Natural killer cell treated with Interleukin-12 subunit alpha and Interleukin-12 subunit beta and Interleukin-15 and Interleukin-18, amount 100 ng/mL, for 72 hours (primary cell): ENCODE measurements around the gene FOXK2. TPM values are rescaled to one million over a fixed set of nuclear protein-coding genes. Genes with fewer than 3 reads are reported as not detected.
"Not testable (repeated sequence)": the region's sequence is repeated elsewhere in the genome, so short reads cannot be mapped to it uniquely, and the experiment has no call there.

Source experiments
- ATAC-seq, 2 donors: fragments of 150-1000 bp; cut with Tn5 transposase in 1 of 2; sonication (Bioruptor Pico), chemical (Tn5 transposase) in 1 of 2; 2 replicates each; pipeline ENCODE4 v1.10.0; 2021
- DNase-seq: peaks from one replicate; pipeline ENCODE4 v3.0.0; 2022; ENCODE audit warnings: low spot score
- H3K27ac Mint-ChIP-seq, 2 donors: 1 replicate in 1 of 2; 2 replicates in 1 of 2; pipeline ENCODE4 v1.8.0; 2022; ENCODE audit warnings: mixed read lengths in 2 of 2, mild to moderate bottlenecking in 1 of 2, moderate library complexity in 1 of 2
- H3K27me3 Mint-ChIP-seq, 2 donors: 1 replicate in 1 of 2; 2 replicates in 1 of 2; pipeline ENCODE4 v1.8.0; 2022; ENCODE audit warnings: mixed read lengths in 2 of 2
- H3K36me3 Mint-ChIP-seq: one replicate; pipeline ENCODE4 v1.8.0; 2022; ENCODE audit warnings: mixed read lengths
- H3K4me1 Mint-ChIP-seq, 2 donors: 1 replicate in 1 of 2; 2 replicates in 1 of 2; pipeline ENCODE4 v1.8.0; 2022; ENCODE audit warnings: low read depth in 2 of 2, mixed read lengths in 2 of 2, mild to moderate bottlenecking in 1 of 2
- H3K4me3 Mint-ChIP-seq: one replicate; pipeline ENCODE4 v1.8.0; 2022; ENCODE audit warnings: mixed read lengths
- H3K9me3 Mint-ChIP-seq: 2 replicates; pipeline ENCODE4 v1.8.0; 2022; ENCODE audit warnings: mixed read lengths
- total RNA-seq, 2 donors: library from RNA; stranded (reverse); gene quantifications; one replicate each; pipeline ENCODE4 v1.2.3, GENCODE V29; 2022

The FOXK2 gene
- total RNA-seq, 2 donors from 2014 or later, result 60.9 to 108 TPM

DNA sequence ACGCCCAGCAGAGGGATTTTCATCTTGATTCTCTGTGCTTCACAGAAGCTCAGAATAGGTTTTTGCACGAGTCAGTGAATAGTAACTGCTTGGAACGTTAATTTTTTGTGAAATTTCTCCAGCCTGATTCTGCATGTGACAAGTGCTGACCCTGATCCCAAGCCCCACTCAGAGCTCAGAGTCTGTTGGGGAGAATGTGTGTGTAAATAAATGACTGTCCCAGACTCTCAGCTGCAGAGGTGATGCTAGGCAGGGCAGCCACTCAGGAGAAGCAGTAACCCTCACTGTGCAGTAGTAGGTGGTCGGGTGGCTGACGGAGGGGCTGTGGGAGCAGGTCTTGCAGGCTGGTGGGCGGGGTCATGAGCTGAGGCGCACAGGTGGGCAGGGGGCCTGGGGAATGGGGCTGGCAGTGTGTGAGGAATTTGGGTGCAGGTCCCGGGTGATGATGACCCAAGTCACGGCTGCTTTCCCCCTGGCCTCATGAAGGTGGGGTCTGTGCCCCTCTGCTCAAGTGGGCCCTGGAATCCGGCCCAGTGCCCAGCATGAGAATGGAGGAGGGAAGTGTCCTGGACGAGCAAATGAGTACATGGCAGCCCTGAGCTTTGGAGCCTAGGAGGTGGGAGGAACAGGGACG is 16.3 kb upstream of the FOXK2 start:
- Mint-ChIP-seq H3K4me3 (no peak overlapping the region), H3K9me3 (no peaks in the 10 kb centered on the region), H3K36me3 (no peaks in the 10 kb centered on the region), H3K4me1 (peaks cover 6 to 8% of the 10 kb centered on the region in 2 donors), H3K27me3 (no peaks in the 10 kb centered on the region), H3K27ac (no peak overlapping the region)
- no peak for ATAC-seq
- no peak for DNase-seq

DNA sequence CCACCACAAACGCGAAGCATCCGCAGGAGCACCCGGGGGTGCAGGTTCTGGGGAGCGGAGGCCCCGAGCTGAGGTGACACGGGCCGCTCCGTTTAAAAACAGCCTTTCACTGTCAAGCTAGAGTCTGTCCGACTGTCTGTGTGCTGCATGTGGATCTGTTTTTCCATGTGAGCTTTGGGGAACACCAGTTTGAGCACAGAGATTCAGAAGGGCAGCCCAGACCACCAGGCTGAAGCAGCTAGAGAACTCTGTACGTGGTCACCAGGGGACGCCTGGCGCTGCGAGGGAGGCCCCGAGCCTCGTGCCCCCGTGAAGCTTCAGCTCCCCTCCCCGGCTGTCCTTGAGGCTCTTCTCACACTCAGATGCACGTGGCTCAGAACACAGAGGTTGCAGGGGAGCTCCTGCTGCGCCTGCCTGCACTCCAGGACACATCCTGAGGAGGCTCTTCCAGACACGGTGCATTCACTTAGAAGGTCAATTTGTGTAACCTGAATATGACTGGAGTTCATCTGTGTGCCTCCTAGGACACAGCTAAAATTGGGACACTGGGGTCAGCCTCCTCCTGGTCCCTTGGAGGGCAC is 15.7 kb upstream of the FOXK2 start:
- Mint-ChIP-seq H3K4me1 (peaks cover 5 to 7% of the 10 kb centered on the region in 2 donors), H3K4me3 (no peak overlapping the region), H3K9me3 (no peaks in the 10 kb centered on the region), H3K36me3 (no peaks in the 10 kb centered on the region), H3K27me3 (no peaks in the 10 kb centered on the region), H3K27ac (no peak overlapping the region)
- DNase-seq (no peak), ATAC-seq (no peak)

- ATAC-seq (no peak), DNase-seq (no peak)
- Mint-ChIP-seq H3K36me3 (no peaks in the 10 kb centered on the region), H3K9me3 (no peaks in the 10 kb centered on the region), H3K27ac (no peak overlapping the region), H3K4me3 (no peak overlapping the region), H3K4me1 (no peaks in the 10 kb centered on the region), H3K27me3 (no peaks in the 10 kb centered on the region)
These were observed 14.2 kb upstream of the FOXK2 start for GRCh38 chr17:82505296-82505695.

GRCh38 chr17:82506402-82506801 is 13.1 kb upstream of the FOXK2 start:
- H3K4me1 Mint-ChIP-seq, H3K27me3 Mint-ChIP-seq, H3K4me3 Mint-ChIP-seq, DNase-seq, ATAC-seq, H3K36me3 Mint-ChIP-seq, H3K27ac Mint-ChIP-seq, H3K9me3 Mint-ChIP-seq: not testable (repeated sequence)

GRCh38 chr17:82507631-82508175 is 11.8 kb upstream of the FOXK2 start:
- Mint-ChIP-seq H3K27me3 (no peaks in the 10 kb centered on the region), H3K9me3 (no peaks in the 10 kb centered on the region), H3K4me1 (no peaks in the 10 kb centered on the region), H3K4me3 (no peak overlapping the region), H3K27ac (no peak overlapping the region), H3K36me3 (no peaks in the 10 kb centered on the region)
- no peak for DNase-seq
- ATAC-seq, result no peak

DNA sequence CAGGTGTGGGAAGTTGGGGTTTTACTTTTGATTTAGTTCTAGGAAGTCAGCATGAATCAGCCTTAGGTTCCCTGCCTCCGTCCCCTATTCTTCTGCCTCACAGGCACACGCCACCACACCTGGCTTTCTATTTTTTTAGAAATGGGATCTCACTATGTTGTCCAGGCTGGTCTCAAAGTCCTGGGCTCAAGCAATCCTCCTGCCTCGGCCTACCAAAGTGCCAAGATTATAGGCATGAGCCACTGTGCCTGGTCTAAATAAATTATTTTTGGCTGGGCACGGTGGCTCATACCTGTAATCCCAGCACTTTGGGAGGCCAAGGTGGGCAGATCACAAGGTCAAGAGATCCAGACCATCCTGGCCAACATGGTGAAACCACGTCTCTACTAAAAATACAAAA is 7.9 kb upstream of the FOXK2 start:
- H3K36me3 Mint-ChIP-seq, DNase-seq, H3K4me1 Mint-ChIP-seq, H3K27ac Mint-ChIP-seq, ATAC-seq, H3K27me3 Mint-ChIP-seq, H3K4me3 Mint-ChIP-seq, H3K9me3 Mint-ChIP-seq: not testable (repeated sequence)

DNA sequence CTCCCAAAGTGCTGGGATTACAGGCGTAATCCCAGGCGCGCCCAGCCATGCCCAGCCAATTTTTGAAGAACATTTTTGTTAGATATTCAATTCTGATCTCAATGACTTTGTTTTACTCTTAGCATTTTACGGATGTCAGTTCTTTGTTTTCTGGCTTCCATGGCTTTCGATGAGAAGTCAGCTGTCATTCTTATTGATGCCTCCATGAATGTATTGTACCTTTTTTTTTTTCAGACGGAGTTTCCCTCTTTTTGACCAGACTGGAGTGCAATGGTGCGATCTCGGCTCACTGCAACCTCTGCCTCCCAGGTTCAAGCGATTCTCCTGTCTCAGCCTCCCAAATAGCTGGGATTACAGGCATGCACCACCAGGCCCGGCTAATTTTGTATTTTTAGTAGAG is 5.7 kb upstream of the FOXK2 start:
- DNase-seq, H3K4me1 Mint-ChIP-seq, H3K36me3 Mint-ChIP-seq, H3K4me3 Mint-ChIP-seq, H3K9me3 Mint-ChIP-seq, H3K27ac Mint-ChIP-seq, H3K27me3 Mint-ChIP-seq, ATAC-seq: not testable (repeated sequence)

DNA sequence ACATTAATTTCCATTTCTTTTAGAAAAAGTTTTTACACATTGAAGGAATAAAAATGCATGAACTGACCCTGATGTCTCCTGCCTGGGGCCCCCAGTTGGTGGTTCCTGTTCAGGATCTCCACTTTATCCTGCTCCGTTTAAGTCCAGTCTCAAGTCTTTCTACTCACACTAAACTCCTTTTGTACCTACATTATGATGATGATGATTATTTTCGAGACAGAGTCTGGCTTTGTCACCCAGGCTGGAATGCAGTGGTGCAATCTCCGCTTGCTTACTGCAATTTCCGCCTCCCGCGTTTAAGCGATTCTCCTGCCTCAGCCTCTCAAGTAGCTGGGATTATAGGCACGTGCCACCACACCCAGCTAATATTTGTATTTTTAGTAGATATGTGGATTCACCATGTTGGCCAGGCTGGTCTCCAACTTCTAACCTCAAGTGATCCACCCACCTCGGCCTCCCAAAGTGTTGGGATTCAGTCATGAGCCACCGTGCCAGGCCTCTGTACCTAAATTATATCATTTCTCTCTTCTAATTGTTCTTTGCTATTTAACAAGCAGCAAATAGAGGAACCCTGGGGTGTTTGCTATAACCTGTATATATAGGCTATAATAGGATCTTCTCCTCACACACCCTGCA is 2.2 kb upstream of the FOXK2 start:
- Mint-ChIP-seq H3K36me3 (peaks cover 7% of the 10 kb centered on the region), H3K27ac (no peak overlapping the region), H3K4me3 (no peak overlapping the region), H3K9me3 (no peaks in the 10 kb centered on the region), H3K27me3 (no peaks in the 10 kb centered on the region), H3K4me1 (peaks cover 9 to 10% of the 10 kb centered on the region in 2 donors)
- ATAC-seq, result no peak
- no peak for DNase-seq

- Mint-ChIP-seq H3K9me3 (no peaks in the 10 kb centered on the region), H3K36me3 (peaks cover 7% of the 10 kb centered on the region), H3K4me3 (peak overlapping the region; percentile 99), H3K27me3 (no peaks in the 10 kb centered on the region), H3K27ac (peak overlapping the region; percentile 84), H3K4me1 (peaks cover 15 to 20% of the 10 kb centered on the region in 2 donors)
- DNase-seq (no peak), ATAC-seq (peak; percentile 17 to 36)
These were observed 705 bp downstream of the FOXK2 start for GRCh38 chr17:82519971-82520903.

- Mint-ChIP-seq H3K27ac (no peak overlapping the region), H3K4me3 (no peak overlapping the region), H3K4me1 (peaks cover 37 to 39% of the 10 kb centered on the region in 2 donors), H3K27me3 (no peaks in the 10 kb centered on the region), H3K9me3 (no peaks in the 10 kb centered on the region), H3K36me3 (peaks cover 7% of the 10 kb centered on the region)
- ATAC-seq (no peak), DNase-seq (no peak)
These were observed 5.0 kb downstream of the FOXK2 start for GRCh38 chr17:82524540-82524939.

- Mint-ChIP-seq H3K4me1 (peaks cover 35 to 41% of the 10 kb centered on the region in 2 donors), H3K4me3 (no peak overlapping the region), H3K27me3 (no peaks in the 10 kb centered on the region), H3K36me3 (peaks cover 2% of the 10 kb centered on the region), H3K9me3 (no peaks in the 10 kb centered on the region), H3K27ac (peak overlapping the region in 1 of 2 donors; percentile 21)
- ATAC-seq (no peak), DNase-seq (no peak)
These were observed 6.2 kb downstream of the FOXK2 start for GRCh38 chr17:82525712-82526111.

GRCh38 chr17:82527898-82528297 is 8.4 kb downstream of the FOXK2 start:
- ATAC-seq, result no peak
- peaks cover 37 to 42% of the 10 kb centered on the region in 2 donors for H3K4me1 Mint-ChIP-seq
- H3K4me3 Mint-ChIP-seq, result no peak overlapping the region
- H3K27ac Mint-ChIP-seq, result peak overlapping the region in 1 of 2 donors; percentile 78
- no peak for DNase-seq
- no peaks in the 10 kb centered on the region for H3K36me3 Mint-ChIP-seq
- H3K9me3 Mint-ChIP-seq, result no peaks in the 10 kb centered on the region
- no peaks in the 10 kb centered on the region for H3K27me3 Mint-ChIP-seq

DNA sequence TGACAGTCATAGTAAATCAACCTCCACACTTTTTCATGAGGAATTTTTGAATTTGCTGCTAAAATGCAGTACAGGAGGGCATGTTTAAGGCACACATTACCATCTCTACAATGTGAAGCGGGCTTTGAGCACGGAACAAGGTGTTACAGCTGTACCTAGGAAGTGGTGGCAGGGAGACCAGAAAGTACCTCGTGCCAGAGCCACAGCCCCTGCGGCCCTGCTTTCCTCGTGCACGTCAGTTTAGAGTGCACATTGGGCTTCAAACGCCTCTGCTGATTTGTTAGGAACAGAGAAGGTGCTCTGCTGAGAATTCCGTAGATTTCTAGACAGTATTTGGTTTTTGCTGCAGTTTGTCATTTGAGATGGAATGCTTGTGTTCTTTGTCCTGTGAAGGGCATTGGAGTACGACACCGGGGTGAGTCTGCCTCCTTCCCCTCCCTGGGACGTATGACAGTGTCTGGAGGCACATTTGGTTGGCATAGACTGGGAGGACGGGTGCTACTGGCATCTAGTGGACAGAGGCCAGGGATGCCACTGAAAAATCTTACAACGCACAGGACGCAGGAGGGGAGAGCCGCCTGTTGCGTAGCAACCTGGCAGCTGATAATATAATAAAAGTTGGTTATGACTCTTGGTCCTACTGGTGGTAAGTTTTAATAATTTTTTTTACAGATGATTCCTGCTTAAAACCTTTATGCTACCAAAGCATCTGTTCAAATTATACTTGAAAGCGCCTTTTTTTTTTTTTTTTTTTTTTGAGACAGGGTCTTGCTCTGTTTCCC is 9.1 kb downstream of the FOXK2 start:
- Mint-ChIP-seq H3K9me3 (no peaks in the 10 kb centered on the region), H3K27me3 (no peaks in the 10 kb centered on the region), H3K27ac (peak overlapping the region in 1 of 2 donors; percentile 78), H3K4me3 (no peak overlapping the region), H3K4me1 (peaks cover 34 to 42% of the 10 kb centered on the region in 2 donors), H3K36me3 (no peaks in the 10 kb centered on the region)
- no peak for DNase-seq
- no peak for ATAC-seq
